ENCODE data around the gene GABRR2.

Gene GABRR2

GRCh38 chr6:89215391-89215790, 99.7 kb downstream of the GABRR2 start:
- DNase-seq (ENCODE audit: low spot score) = no peak
- Histone ChIP-seq H3K27ac (no peak overlapping the region), H3K4me3 (no peak overlapping the region)
- TF ChIP-seq CTCF (IDR thresholded peaks at IDR 0.05) = no peak

DNA sequence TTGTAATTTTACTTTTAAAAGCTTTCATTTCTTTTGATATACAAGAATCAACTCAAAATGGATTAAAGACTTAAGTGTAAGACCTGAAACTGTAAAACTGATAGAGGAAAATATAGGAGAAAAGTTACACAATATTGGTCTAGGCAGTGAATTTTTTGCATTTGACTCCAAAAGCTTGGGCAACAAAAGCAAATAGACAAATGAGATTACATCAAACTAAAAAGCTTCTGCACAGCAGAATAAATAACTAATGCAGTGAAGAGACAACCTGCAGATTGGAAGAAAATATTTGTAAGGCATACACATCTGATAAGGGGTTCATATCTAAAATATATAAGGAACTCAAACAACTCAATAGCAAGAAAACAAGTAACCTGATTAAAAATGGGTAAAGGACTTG, 100.9 kb downstream of the GABRR2 start:
- Histone ChIP-seq H3K27ac (no peak overlapping the region), H3K4me3 (no peak overlapping the region)
- no peak for DNase-seq (ENCODE audit: low spot score)

DNA sequence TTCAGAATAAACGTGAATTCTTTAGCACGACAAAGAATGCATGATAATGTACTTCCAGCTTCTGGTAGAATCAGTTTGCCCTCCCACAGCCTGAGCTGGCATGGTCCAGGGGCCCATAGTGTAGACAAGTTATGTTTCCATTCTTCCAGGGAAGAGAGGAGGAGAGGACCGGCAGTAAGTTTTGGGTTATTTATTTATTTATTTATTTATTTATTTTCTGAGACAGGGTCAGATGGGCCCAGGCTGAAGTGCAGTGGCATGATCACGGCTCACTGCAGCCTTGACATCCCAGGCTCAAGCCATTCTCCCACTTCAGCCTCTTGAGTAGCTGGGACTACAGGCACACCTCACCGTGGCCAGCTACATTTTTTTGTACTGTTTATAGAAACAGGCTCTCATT, 102.6 kb downstream of the GABRR2 start:
- Histone ChIP-seq H3K27ac (no peak overlapping the region), H3K4me3 (no peak overlapping the region)
- no peak for DNase-seq (ENCODE audit: low spot score)
- TF ChIP-seq CTCF (IDR thresholded peaks at IDR 0.05) = no peak

More for the DNA sequence above, 100.9 kb downstream of the GABRR2 start:
- no peak for TF ChIP-seq CTCF (IDR thresholded peaks at IDR 0.05)

DNA sequence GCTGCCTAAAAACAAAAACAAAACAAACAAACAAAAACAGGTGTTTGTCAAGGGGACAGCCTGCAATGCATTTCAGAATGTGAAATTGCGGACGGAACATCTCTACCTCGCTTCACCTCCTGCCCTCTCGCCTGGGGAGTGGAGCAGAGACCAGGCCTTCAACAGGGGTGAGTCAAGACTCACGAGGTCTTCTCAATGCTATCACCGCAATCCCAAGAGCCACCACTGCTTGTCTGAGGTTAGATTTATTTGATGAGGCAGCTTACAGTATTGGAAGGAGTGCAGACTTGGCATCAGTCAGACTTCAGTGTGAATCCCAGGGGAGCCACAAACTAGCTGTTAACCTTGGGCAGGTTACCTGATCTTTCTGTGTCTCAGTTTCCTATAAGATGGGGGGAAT, 105.6 kb downstream of the GABRR2 start:
- Histone ChIP-seq H3K27ac (no peak overlapping the region), H3K4me3 (no peak overlapping the region)
- TF ChIP-seq CTCF (IDR thresholded peaks at IDR 0.05) = no peak
- DNase-seq (ENCODE audit: low spot score) = no peak

GRCh38 chr6:89208551-89208950, 106.5 kb downstream of the GABRR2 start:
- no peak overlapping the region for H3K27ac ChIP-seq
- no peak overlapping the region for H3K4me3 ChIP-seq
- no peak for DNase-seq (ENCODE audit: low spot score)
- TF ChIP-seq CTCF (IDR thresholded peaks at IDR 0.05) = no peak
